Prostate gland (tissue), 2 donors: ENCODE data around the gene FAM83G. TPM values are rescaled to one million over a fixed set of nuclear protein-coding genes. Genes with fewer than 3 reads are reported as not detected.

Source experiments
- DNase-seq: peaks from one replicate; pipeline ENCODE4 v3.0.0-alpha.2; 2019; ENCODE audit warnings: low spot score
- H3K27ac ChIP-seq, 2 donors: fragments of 200-600 bp; sonication (generic); 2 replicates each; pipeline ENCODE4 v1.5.1; 2017 to 2019
- H3K27me3 ChIP-seq: fragments of 200-600 bp; sonication (generic); replicated peaks from 2 replicates; pipeline ENCODE4 v1.5.1; 2019; ENCODE audit not compliant: insufficient read depth
- H3K36me3 ChIP-seq, 2 donors: fragments of 200-600 bp; sonication (generic); 1 replicate in 1 of 2; 2 replicates in 1 of 2; pipeline versions ENCODE4 v1.5.1 to v1.8.1; 2017 to 2019
- H3K4me1 ChIP-seq: fragments of 200-600 bp; sonication (generic); replicated peaks from 2 replicates; pipeline ENCODE4 v1.5.1; 2019
- H3K4me3 ChIP-seq, 2 donors: fragments of 200-600 bp; sonication (generic); 2 replicates each; pipeline ENCODE4 v1.5.1; 2017 to 2019
- H3K9me3 ChIP-seq: fragments of 200-600 bp; sonication (generic); 2 replicates; pipeline ENCODE4 v1.5.1; 2017
- CTCF ChIP-seq, 4 experiments: fragments of 200-600 bp in 2 of 4; fragments of 450-650 bp in 2 of 4; sonication (generic) in 2 of 4; IDR thresholded peaks; 1 replicate in 3 of 4; 2 replicates in 1 of 4; pipeline ENCODE4 v1.5.1; 2016 to 2019; ENCODE audit warnings: antibody characterized with exemption in 4 of 4, mild to moderate bottlenecking in 2 of 4, moderate library complexity in 2 of 4
- POLR2A ChIP-seq: fragments of 450-650 bp; IDR thresholded peaks from one replicate; pipeline ENCODE4 v1.6.1; 2016; ENCODE audit warnings: antibody characterized with exemption, mild to moderate bottlenecking
- POLR2AphosphoS5 ChIP-seq: sonication (generic); formaldehyde crosslinking; IDR thresholded peaks from one replicate; pipeline ENCODE4 v1.6.1; 2017; ENCODE audit warnings: antibody characterized with exemption
- WGBS: methylation state at CpG from one replicate; pipeline ENCODE4 v1.1.5; 2018; 5-methylcytosine and 5-hydroxymethylcytosine counted together
- intact Hi-C: fragments of 100-400 bp; cut with DNase I; formaldehyde crosslinking; loops from one replicate; pipeline ENCODE4 v1.14.2; 2022
- total RNA-seq, 2 donors: library from RNA; depleted of rRNA; stranded (reverse); fragments of >200 nt; gene quantifications; one replicate each; pipeline ENCODE4 v1.1.0, GENCODE V29; 2016

The FAM83G gene
- total RNA-seq, 2 donors from 2014 or later, result 7.3 to 9.5 TPM

GRCh38 chr17:18954321-18954720, 50.2 kb downstream of the FAM83G start:
- no peak overlapping the region for H3K27ac ChIP-seq
- no peaks in the 10 kb centered on the region for H3K27me3 ChIP-seq
- H3K4me1 ChIP-seq, result no peaks in the 10 kb centered on the region
- intact Hi-C loops, result no loop called here
- H3K4me3 ChIP-seq, result no peak overlapping the region
- TF ChIP-seq POLR2AphosphoS5 (no peak), CTCF (IDR thresholded peaks at IDR 0.05) (no peak), POLR2A (no peak)
- H3K9me3 ChIP-seq, result no peaks in the 10 kb centered on the region
- DNase-seq, result no peak
- H3K36me3 ChIP-seq, result no peaks in the 10 kb centered on the region
- 98% methylated on average over 3 of the region's 3 CpGs for WGBS

GRCh38 chr17:18953231-18953728, 51.3 kb downstream of the FAM83G start:
- intact Hi-C loops, result no loop called here
- no peaks in the 10 kb centered on the region for H3K9me3 ChIP-seq
- no peak overlapping the region for H3K4me3 ChIP-seq
- H3K27me3 ChIP-seq, result no peaks in the 10 kb centered on the region
- H3K36me3 ChIP-seq, result no peaks in the 10 kb centered on the region
- no peak overlapping the region for H3K27ac ChIP-seq
- WGBS, result 94% methylated on average over 14 of the region's 14 CpGs
- DNase-seq, result no peak
- no peaks in the 10 kb centered on the region for H3K4me1 ChIP-seq
- TF ChIP-seq POLR2AphosphoS5 (no peak), POLR2A (no peak), CTCF (IDR thresholded peaks at IDR 0.05) (no peak)

- no peak within 1 kb of the TSS for H3K27ac ChIP-seq
- intact Hi-C loops, result no loop called here
- H3K9me3 ChIP-seq, result no peaks in the 10 kb centered on the region
- no peak within 1 kb of the TSS for H3K4me3 ChIP-seq
- 87% methylated on average over 17 of the region's 17 CpGs for WGBS
- no peak for DNase-seq
- H3K27me3 ChIP-seq, result no peaks in the 10 kb centered on the region
- no peaks in the 10 kb centered on the region for H3K4me1 ChIP-seq
- H3K36me3 ChIP-seq, result no peaks in the 10 kb centered on the region
- no peak for TF ChIP-seq POLR2A
- TF ChIP-seq CTCF (IDR thresholded peaks at IDR 0.05), result no peak
- TF ChIP-seq POLR2AphosphoS5, result no peak
Observed at GRCh38 chr17:18951941-18952842, 52.4 kb downstream of the FAM83G start, which contains the start of gene SLC5A10. TSS of gene SLC5A10 (plus strand) at chr17:18952165. CDS start at chr17:18952206, 41 bp downstream.

GRCh38 chr17:18950944-18951905, 53.3 kb downstream of the FAM83G start:
- Histone ChIP-seq H3K9me3 (no peaks in the 10 kb centered on the region), H3K36me3 (no peaks in the 10 kb centered on the region), H3K27ac (no peak overlapping the region), H3K27me3 (no peaks in the 10 kb centered on the region), H3K4me3 (no peak overlapping the region), H3K4me1 (no peaks in the 10 kb centered on the region)
- no peak for DNase-seq
- no peak for TF ChIP-seq POLR2A
- TF ChIP-seq CTCF (IDR thresholded peaks at IDR 0.05), result no peak
- no peak for TF ChIP-seq POLR2AphosphoS5
- WGBS, result 81% methylated on average over 34 of the region's 34 CpGs
- intact Hi-C loops, result no loop called here
